Measurements from ENCODE around the gene PTPN3.

PTPN3 gene

GRCh38 chr9:109460576-109460975 lies 37.5 kb downstream of the PTPN3 start:
- H3K4me3 ChIP-seq (replicated peaks in 1 of 2; ENCODE audit: low read depth in 2 of 2, low read length in 2 of 2): no peak overlapping the region
- no peak for DNase-seq (ENCODE audit: low read depth in 2 of 2)
- no peak for TF ChIP-seq CTCF (IDR thresholded peaks at IDR 0.05; ENCODE audit: low read depth, low read length)

- no peak for TF ChIP-seq CTCF (IDR thresholded peaks at IDR 0.05; ENCODE audit: low read depth, low read length)
- H3K4me3 ChIP-seq (replicated peaks in 1 of 2; ENCODE audit: low read depth in 2 of 2, low read length in 2 of 2): no peak overlapping the region
- no peak for DNase-seq (ENCODE audit: low read depth in 2 of 2)
Measured at GRCh38 chr9:109459423-109459822, 38.7 kb downstream of the PTPN3 start.

- H3K4me3 ChIP-seq (replicated peaks in 1 of 2; ENCODE audit: low read depth in 2 of 2, low read length in 2 of 2): no peak overlapping the region
- TF ChIP-seq CTCF (IDR thresholded peaks at IDR 0.05; ENCODE audit: low read depth, low read length): no peak
- DNase-seq (ENCODE audit: low read depth in 2 of 2): no peak
Measured at GRCh38 chr9:109458453-109459211, 39.5 kb downstream of the PTPN3 start.

GRCh38 chr9:109456811-109457210 lies 41.3 kb downstream of the PTPN3 start:
- no peak for DNase-seq (ENCODE audit: low read depth in 2 of 2)
- H3K4me3 ChIP-seq (replicated peaks in 1 of 2; ENCODE audit: low read depth in 2 of 2, low read length in 2 of 2): no peak overlapping the region
- TF ChIP-seq CTCF (IDR thresholded peaks at IDR 0.05; ENCODE audit: low read depth, low read length): no peak

- no peak overlapping the region for H3K4me3 ChIP-seq (replicated peaks in 1 of 2; ENCODE audit: low read depth in 2 of 2, low read length in 2 of 2)
- TF ChIP-seq CTCF (IDR thresholded peaks at IDR 0.05; ENCODE audit: low read depth, low read length): no peak
- no peak for DNase-seq (ENCODE audit: low read depth in 2 of 2)
Measured at GRCh38 chr9:109455861-109456260, 42.2 kb downstream of the PTPN3 start.

- no peak for DNase-seq (ENCODE audit: low read depth in 2 of 2)
- no peak for TF ChIP-seq CTCF (IDR thresholded peaks at IDR 0.05; ENCODE audit: low read depth, low read length)
Measured at GRCh38 chr9:109455391-109455790, 42.7 kb downstream of the PTPN3 start.

More at GRCh38 chr9:109455391-109455790, 42.7 kb downstream of the PTPN3 start:
- no peak overlapping the region for H3K4me3 ChIP-seq (replicated peaks in 1 of 2; ENCODE audit: low read depth in 2 of 2, low read length in 2 of 2)

Data from cardiac fibroblast (primary cell).